HEK293 (cell line): ENCODE measurements around the gene KDM2B.

Experiments used
- KLF8 ChIP-seq: fragments of 450-650 bp; formaldehyde crosslinking; IDR thresholded peaks from 2 replicates; pipeline ENCODE4 v1.5.1; 2016; ENCODE audit warnings: missing biosample characterization, missing genetic modification characterization
- SP7 ChIP-seq: fragments of 450-650 bp; formaldehyde crosslinking; IDR thresholded peaks from 2 replicates; pipeline ENCODE4 v1.5.1; 2016; ENCODE audit warnings: missing biosample characterization, missing genetic modification characterization
- TRIM28 ChIP-seq: IDR thresholded peaks from 2 replicates; pipeline ENCODE4 v1.6.1; 2011; ENCODE audit warnings: low read length, control low read depth, borderline replicate concordance
- ZFP69B ChIP-seq: fragments of 450-650 bp; formaldehyde crosslinking; IDR thresholded peaks from 2 replicates; pipeline ENCODE4 v1.5.1; 2016; ENCODE audit warnings: missing biosample characterization, missing genetic modification characterization
- ZNF174 ChIP-seq: fragments of 450-650 bp; formaldehyde crosslinking; IDR thresholded peaks from 2 replicates; pipeline ENCODE4 v1.5.0; 2017; ENCODE audit warnings: missing biosample characterization, mild to moderate bottlenecking, missing genetic modification characterization
- ZNF214 ChIP-seq: fragments of 450-650 bp; formaldehyde crosslinking; IDR thresholded peaks from 2 replicates; pipeline ENCODE4 v1.5.1; 2017; ENCODE audit warnings: missing biosample characterization, mild to moderate bottlenecking, missing genetic modification characterization, borderline replicate concordance
- ZNF266 ChIP-seq: fragments of 450-650 bp; formaldehyde crosslinking; IDR thresholded peaks from 2 replicates; pipeline ENCODE4 v1.5.1; 2016; ENCODE audit warnings: missing biosample characterization, missing genetic modification characterization, low read depth
- ZNF324 ChIP-seq: fragments of 450-650 bp; formaldehyde crosslinking; IDR thresholded peaks from 2 replicates; pipeline ENCODE4 v1.5.1; 2016; ENCODE audit warnings: missing biosample characterization, missing genetic modification characterization
- ZNF510 ChIP-seq: fragments of 450-650 bp; formaldehyde crosslinking; IDR thresholded peaks from 2 replicates; pipeline ENCODE4 v1.5.1; 2018; ENCODE audit warnings: mild to moderate bottlenecking, missing genetic modification characterization, missing biosample characterization; ENCODE audit not compliant: insufficient replicate concordance
- ZNF571 ChIP-seq: fragments of 450-650 bp; formaldehyde crosslinking; IDR thresholded peaks from 2 replicates; pipeline ENCODE4 v1.5.0; 2017; ENCODE audit warnings: missing biosample characterization, missing genetic modification characterization
- ZNF707 ChIP-seq: fragments of 450-650 bp; formaldehyde crosslinking; IDR thresholded peaks from 2 replicates; pipeline ENCODE4 v1.5.1; 2016; ENCODE audit warnings: missing biosample characterization, missing genetic modification characterization
- ZNF843 ChIP-seq: fragments of 450-650 bp; formaldehyde crosslinking; IDR thresholded peaks from 2 replicates; pipeline ENCODE4 v1.5.1; 2016; ENCODE audit warnings: missing biosample characterization, missing genetic modification characterization
- TF ChIP-seq, protein P1 (sequence below): fragments of 450-650 bp; formaldehyde crosslinking; IDR thresholded peaks from 2 replicates; pipeline ENCODE4 v1.5.1; 2016; ENCODE audit warnings: missing biosample characterization, missing genetic modification characterization
- TF ChIP-seq, protein P2 (sequence below): fragments of 450-650 bp; formaldehyde crosslinking; IDR thresholded peaks from 2 replicates; pipeline ENCODE4 v1.5.1; 2016; ENCODE audit warnings: missing biosample characterization, missing genetic modification characterization
- TF ChIP-seq, protein P3 (sequence below): fragments of 450-650 bp; formaldehyde crosslinking; IDR thresholded peaks from 2 replicates; pipeline ENCODE4 v1.5.1; 2017; ENCODE audit warnings: missing biosample characterization, missing genetic modification characterization
- TF ChIP-seq, protein P4 (sequence below): fragments of 450-650 bp; formaldehyde crosslinking; IDR thresholded peaks from 2 replicates; pipeline ENCODE4 v1.5.0; 2017; ENCODE audit warnings: missing biosample characterization, missing genetic modification characterization, borderline replicate concordance
- TF ChIP-seq, protein P5 (sequence below): fragments of 450-650 bp; formaldehyde crosslinking; conservative IDR thresholded peaks from 2 replicates; pipeline ENCODE4 v1.5.1; 2016; ENCODE audit warnings: low read depth, missing biosample characterization, missing genetic modification characterization
- TF ChIP-seq, protein P6 (sequence below): fragments of 450-650 bp; formaldehyde crosslinking; IDR thresholded peaks from 2 replicates; pipeline ENCODE4 v1.5.1; 2016; ENCODE audit warnings: missing biosample characterization, missing genetic modification characterization
- TF ChIP-seq, protein P7 (sequence below): fragments of 450-650 bp; formaldehyde crosslinking; IDR thresholded peaks from 2 replicates; pipeline ENCODE4 v1.5.1; 2016; ENCODE audit warnings: missing biosample characterization, missing genetic modification characterization

KDM2B gene

DNA sequence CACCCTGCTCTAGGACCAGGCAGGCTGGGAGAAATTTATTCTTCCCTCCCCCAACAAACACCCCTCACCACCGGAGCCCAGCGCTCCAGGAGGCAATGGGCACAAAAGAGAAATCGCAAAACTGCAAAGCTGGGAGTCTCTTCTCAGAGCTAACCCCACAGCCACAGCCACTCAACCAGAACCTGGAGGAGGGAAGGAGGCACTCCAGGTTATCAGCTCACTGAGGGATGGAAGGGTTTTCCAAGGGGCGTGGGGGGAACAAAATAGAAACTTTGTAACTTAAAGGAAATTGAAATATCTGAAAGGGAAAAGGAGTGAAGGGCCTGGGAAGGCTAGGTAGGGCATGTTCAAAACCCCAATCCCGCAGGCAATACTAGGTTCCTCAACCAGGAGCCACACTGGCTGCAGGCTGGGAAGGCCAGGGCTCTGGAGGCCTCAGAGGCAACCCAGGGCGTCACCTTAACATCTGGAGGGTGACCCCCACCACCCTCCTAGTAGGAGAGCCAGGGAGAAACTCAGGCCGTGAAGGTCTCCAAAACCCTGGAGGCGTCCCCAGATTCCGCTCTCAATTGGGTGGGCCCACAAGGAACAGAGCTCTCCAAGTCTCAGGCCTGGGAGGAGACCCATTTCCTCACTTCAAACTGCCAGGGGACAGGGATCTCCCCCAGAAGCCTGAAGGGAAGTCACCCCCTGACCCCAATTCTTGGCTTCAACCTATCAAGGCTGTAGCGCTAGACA, 3.2 kb downstream of the KDM2B start (continued):
- TF ChIP-seq, protein P1, sequence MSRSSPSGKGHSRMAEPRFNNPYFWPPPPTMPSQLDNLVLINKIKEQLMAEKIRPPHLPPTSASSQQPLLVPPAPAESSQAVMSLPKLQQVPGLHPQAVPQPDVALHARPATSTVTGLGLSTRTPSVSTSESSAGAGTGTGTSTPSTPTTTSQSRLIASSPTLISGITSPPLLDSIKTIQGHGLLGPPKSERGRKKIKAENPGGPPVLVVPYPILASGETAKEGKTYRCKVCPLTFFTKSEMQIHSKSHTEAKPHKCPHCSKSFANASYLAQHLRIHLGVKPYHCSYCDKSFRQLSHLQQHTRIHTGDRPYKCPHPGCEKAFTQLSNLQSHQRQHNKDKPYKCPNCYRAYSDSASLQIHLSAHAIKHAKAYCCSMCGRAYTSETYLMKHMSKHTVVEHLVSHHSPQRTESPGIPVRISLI (tag by site-specific recombination), result no peak
- TF ChIP-seq ZNF324 (tag by site-specific recombination) (no peak), SP7 (tag by site-specific recombination) (no peak), ZNF510 (tag by site-specific recombination) (no peak), TRIM28 (no peak), ZNF174 (tag by site-specific recombination) (no peak), KLF8 (tag by site-specific recombination) (no peak), ZNF214 (tag by site-specific recombination) (no peak), ZNF571 (tag by site-specific recombination) (no peak), ZNF266 (tag by site-specific recombination) (no peak), ZNF707 (no peak), ZNF843 (no peak), ZFP69B (tag by site-specific recombination) (0 out of 2 replicates have a peak, but pooled peaks have one; percentile 35)
- TF ChIP-seq, protein P2, sequence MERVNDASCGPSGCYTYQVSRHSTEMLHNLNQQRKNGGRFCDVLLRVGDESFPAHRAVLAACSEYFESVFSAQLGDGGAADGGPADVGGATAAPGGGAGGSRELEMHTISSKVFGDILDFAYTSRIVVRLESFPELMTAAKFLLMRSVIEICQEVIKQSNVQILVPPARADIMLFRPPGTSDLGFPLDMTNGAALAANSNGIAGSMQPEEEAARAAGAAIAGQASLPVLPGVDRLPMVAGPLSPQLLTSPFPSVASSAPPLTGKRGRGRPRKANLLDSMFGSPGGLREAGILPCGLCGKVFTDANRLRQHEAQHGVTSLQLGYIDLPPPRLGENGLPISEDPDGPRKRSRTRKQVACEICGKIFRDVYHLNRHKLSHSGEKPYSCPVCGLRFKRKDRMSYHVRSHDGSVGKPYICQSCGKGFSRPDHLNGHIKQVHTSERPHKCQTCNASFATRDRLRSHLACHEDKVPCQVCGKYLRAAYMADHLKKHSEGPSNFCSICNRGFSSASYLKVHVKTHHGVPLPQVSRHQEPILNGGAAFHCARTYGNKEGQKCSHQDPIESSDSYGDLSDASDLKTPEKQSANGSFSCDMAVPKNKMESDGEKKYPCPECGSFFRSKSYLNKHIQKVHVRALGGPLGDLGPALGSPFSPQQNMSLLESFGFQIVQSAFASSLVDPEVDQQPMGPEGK (tag by site-specific recombination), result no peak
- TF ChIP-seq, protein P3, sequence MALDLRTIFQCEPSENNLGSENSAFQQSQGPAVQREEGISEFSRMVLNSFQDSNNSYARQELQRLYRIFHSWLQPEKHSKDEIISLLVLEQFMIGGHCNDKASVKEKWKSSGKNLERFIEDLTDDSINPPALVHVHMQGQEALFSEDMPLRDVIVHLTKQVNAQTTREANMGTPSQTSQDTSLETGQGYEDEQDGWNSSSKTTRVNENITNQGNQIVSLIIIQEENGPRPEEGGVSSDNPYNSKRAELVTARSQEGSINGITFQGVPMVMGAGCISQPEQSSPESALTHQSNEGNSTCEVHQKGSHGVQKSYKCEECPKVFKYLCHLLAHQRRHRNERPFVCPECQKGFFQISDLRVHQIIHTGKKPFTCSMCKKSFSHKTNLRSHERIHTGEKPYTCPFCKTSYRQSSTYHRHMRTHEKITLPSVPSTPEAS (tag by site-specific recombination), result no peak
- TF ChIP-seq, protein P4, sequence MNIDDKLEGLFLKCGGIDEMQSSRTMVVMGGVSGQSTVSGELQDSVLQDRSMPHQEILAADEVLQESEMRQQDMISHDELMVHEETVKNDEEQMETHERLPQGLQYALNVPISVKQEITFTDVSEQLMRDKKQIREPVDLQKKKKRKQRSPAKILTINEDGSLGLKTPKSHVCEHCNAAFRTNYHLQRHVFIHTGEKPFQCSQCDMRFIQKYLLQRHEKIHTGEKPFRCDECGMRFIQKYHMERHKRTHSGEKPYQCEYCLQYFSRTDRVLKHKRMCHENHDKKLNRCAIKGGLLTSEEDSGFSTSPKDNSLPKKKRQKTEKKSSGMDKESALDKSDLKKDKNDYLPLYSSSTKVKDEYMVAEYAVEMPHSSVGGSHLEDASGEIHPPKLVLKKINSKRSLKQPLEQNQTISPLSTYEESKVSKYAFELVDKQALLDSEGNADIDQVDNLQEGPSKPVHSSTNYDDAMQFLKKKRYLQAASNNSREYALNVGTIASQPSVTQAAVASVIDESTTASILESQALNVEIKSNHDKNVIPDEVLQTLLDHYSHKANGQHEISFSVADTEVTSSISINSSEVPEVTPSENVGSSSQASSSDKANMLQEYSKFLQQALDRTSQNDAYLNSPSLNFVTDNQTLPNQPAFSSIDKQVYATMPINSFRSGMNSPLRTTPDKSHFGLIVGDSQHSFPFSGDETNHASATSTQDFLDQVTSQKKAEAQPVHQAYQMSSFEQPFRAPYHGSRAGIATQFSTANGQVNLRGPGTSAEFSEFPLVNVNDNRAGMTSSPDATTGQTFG (tag by site-specific recombination), result no peak
- TF ChIP-seq, protein P5, sequence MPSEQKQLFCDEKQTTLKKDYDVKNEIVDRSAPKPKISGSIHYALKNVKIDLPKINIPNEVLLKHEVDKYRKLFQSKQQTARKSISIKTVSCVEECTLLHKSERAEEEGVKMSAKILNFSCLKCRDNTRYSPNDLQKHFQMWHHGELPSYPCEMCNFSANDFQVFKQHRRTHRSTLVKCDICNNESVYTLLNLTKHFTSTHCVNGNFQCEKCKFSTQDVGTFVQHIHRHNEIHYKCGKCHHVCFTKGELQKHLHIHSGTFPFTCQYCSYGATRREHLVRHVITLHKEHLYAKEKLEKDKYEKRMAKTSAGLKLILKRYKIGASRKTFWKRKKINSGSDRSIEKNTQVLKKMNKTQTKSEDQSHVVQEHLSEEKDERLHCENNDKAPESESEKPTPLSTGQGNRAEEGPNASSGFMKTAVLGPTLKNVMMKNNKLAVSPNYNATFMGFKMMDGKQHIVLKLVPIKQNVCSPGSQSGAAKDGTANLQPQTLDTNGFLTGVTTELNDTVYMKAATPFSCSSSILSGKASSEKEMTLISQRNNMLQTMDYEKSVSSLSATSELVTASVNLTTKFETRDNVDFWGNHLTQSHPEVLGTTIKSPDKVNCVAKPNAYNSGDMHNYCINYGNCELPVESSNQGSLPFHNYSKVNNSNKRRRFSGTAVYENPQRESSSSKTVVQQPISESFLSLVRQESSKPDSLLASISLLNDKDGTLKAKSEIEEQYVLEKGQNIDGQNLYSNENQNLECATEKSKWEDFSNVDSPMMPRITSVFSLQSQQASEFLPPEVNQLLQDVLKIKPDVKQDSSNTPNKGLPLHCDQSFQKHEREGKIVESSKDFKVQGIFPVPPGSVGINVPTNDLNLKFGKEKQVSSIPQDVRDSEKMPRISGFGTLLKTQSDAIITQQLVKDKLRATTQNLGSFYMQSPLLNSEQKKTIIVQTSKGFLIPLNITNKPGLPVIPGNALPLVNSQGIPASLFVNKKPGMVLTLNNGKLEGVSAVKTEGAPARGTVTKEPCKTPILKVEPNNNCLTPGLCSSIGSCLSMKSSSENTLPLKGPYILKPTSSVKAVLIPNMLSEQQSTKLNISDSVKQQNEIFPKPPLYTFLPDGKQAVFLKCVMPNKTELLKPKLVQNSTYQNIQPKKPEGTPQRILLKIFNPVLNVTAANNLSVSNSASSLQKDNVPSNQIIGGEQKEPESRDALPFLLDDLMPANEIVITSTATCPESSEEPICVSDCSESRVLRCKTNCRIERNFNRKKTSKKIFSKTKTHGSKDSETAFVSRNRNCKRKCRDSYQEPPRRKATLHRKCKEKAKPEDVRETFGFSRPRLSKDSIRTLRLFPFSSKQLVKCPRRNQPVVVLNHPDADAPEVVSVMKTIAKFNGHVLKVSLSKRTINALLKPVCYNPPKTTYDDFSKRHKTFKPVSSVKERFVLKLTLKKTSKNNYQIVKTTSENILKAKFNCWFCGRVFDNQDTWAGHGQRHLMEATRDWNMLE (tag by site-specific recombination), result no peak
- TF ChIP-seq, protein P6, sequence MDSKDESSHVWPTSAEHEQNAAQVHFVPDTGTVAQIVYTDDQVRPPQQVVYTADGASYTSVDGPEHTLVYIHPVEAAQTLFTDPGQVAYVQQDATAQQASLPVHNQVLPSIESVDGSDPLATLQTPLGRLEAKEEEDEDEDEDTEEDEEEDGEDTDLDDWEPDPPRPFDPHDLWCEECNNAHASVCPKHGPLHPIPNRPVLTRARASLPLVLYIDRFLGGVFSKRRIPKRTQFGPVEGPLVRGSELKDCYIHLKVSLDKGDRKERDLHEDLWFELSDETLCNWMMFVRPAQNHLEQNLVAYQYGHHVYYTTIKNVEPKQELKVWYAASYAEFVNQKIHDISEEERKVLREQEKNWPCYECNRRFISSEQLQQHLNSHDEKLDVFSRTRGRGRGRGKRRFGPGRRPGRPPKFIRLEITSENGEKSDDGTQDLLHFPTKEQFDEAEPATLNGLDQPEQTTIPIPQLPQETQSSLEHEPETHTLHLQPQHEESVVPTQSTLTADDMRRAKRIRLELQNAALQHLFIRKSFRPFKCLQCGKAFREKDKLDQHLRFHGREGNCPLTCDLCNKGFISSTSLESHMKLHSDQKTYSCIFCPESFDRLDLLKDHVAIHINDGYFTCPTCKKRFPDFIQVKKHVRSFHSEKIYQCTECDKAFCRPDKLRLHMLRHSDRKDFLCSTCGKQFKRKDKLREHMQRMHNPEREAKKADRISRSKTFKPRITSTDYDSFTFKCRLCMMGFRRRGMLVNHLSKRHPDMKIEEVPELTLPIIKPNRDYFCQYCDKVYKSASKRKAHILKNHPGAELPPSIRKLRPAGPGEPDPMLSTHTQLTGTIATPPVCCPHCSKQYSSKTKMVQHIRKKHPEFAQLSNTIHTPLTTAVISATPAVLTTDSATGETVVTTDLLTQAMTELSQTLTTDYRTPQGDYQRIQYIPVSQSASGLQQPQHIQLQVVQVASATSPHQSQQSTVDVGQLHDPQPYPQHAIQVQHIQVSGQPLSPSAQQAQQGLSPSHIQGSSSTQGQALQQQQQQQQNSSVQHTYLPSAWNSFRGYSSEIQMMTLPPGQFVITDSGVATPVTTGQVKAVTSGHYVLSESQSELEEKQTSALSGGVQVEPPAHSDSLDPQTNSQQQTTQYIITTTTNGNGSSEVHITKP (tag by site-specific recombination), result peak; percentile 58
- TF ChIP-seq, protein P7, sequence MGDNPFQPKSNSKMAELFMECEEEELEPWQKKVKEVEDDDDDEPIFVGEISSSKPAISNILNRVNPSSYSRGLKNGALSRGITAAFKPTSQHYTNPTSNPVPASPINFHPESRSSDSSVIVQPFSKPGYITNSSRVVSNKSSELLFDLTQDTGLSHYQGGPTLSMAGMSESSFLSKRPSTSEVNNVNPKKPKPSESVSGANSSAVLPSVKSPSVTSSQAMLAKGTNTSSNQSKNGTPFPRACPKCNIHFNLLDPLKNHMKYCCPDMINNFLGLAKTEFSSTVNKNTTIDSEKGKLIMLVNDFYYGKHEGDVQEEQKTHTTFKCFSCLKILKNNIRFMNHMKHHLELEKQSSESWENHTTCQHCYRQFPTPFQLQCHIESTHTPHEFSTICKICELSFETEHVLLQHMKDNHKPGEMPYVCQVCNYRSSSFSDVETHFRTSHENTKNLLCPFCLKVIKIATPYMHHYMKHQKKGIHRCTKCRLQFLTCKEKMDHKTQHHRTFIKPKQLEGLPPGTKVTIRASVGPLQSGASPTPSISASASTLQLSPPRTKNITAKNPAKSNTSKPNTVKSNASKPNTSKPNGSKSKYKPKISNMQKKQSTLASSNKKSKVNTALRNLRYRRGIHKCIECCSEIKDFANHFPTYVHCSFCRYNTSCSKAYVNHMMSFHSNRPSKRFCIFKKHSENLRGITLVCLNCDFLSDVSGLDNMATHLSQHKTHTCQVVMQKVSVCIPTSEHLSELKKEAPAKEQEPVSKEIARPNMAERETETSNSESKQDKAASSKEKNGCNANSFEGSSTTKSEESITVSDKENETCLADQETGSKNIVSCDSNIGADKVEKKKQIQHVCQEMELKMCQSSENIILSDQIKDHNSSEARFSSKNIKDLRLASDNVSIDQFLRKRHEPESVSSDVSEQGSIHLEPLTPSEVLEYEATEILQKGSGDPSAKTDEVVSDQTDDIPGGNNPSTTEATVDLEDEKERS (tag by site-specific recombination), result no peak
